ENCODE results near the gene RND1. TPM values are rescaled to one million over a fixed set of nuclear protein-coding genes. Genes with fewer than 3 reads are reported as not detected.
A peak's percentile ranks its signal among the peaks of the same experiment; 100 is the strongest.

The RND1 gene
- total and polyA plus RNA-seq, 2 of the 13 experiments (the other 11 are each of a cell fraction or from before 2014, with no cell fraction given) = 1.8 to 1.9 TPM

DNA sequence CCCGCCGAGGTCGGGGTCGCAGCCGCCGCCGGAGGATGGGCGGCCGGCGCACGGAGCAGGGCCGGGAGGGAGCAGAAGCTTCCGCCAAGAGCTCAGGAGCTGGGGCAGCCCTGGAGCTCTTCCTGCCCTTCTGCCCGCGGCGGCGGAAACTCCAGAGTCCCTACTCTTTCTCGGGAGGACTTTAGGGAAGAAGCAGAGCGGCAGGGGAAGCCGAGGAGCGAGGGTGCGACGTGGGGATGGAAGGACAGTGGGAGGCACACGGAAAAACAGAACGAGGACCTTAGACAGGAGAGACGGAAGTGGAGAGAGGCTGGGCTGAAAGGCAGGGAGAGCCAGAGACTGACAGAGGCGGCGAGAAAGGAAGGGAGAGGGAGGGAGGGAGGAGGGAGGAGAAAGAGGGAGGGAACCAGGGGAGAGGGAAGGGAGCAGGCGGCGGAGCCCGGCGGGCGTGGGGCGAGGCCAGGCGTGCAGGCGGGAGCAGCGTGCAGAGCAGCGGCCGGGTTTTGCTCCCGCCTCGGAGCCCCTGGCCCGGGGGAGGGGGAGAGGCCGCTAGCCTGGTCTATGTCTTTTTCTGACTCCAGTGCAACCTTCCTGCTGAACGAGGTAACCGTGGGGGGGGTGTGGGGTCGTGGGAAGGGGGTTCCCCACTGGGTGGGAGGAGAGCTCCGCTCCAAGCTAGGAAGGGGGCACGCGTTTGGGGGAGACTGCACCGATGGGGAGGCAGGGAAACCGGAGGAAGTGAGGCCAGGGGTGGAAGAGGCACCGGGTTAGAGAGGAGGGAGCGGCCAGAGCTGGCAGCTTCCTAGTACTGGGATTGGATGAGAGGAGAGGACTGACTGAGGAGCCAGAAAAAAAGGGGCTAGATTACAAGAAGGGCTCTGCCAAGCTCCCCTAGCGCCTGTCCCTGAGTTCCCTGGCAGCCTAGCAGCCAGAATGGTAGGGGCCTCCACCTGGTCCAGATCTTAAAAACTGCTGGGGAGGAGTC lies 50.3 kb downstream of the RND1 start (continued):
- TF ChIP-seq SALL1 (CRISPR knock-in tag; IDR thresholded peaks at IDR 0.05) = 0 out of 2 replicates have a peak, but pooled peaks have one; percentile 11
- TF ChIP-seq IKZF4 (CRISPR knock-in tag; IDR thresholded peaks at IDR 0.05; ENCODE audit: borderline replicate concordance, low read depth, not compliant biosample characterization) = no peak
- TF ChIP-seq ZNF841 (CRISPR knock-in tag; IDR thresholded peaks at IDR 0.05; ENCODE audit: borderline replicate concordance) = no peak
- 0 out of 2 replicates have a peak, but pooled peaks have one; percentile 43 for TF ChIP-seq SMYD3 (CRISPR knock-in tag; IDR thresholded peaks at IDR 0.05)
- peak; percentile 7 for TF ChIP-seq MED8 (CRISPR knock-in tag; IDR thresholded peaks at IDR 0.05; ENCODE audit: insufficient replicate concordance)
- TF ChIP-seq, protein P1, sequence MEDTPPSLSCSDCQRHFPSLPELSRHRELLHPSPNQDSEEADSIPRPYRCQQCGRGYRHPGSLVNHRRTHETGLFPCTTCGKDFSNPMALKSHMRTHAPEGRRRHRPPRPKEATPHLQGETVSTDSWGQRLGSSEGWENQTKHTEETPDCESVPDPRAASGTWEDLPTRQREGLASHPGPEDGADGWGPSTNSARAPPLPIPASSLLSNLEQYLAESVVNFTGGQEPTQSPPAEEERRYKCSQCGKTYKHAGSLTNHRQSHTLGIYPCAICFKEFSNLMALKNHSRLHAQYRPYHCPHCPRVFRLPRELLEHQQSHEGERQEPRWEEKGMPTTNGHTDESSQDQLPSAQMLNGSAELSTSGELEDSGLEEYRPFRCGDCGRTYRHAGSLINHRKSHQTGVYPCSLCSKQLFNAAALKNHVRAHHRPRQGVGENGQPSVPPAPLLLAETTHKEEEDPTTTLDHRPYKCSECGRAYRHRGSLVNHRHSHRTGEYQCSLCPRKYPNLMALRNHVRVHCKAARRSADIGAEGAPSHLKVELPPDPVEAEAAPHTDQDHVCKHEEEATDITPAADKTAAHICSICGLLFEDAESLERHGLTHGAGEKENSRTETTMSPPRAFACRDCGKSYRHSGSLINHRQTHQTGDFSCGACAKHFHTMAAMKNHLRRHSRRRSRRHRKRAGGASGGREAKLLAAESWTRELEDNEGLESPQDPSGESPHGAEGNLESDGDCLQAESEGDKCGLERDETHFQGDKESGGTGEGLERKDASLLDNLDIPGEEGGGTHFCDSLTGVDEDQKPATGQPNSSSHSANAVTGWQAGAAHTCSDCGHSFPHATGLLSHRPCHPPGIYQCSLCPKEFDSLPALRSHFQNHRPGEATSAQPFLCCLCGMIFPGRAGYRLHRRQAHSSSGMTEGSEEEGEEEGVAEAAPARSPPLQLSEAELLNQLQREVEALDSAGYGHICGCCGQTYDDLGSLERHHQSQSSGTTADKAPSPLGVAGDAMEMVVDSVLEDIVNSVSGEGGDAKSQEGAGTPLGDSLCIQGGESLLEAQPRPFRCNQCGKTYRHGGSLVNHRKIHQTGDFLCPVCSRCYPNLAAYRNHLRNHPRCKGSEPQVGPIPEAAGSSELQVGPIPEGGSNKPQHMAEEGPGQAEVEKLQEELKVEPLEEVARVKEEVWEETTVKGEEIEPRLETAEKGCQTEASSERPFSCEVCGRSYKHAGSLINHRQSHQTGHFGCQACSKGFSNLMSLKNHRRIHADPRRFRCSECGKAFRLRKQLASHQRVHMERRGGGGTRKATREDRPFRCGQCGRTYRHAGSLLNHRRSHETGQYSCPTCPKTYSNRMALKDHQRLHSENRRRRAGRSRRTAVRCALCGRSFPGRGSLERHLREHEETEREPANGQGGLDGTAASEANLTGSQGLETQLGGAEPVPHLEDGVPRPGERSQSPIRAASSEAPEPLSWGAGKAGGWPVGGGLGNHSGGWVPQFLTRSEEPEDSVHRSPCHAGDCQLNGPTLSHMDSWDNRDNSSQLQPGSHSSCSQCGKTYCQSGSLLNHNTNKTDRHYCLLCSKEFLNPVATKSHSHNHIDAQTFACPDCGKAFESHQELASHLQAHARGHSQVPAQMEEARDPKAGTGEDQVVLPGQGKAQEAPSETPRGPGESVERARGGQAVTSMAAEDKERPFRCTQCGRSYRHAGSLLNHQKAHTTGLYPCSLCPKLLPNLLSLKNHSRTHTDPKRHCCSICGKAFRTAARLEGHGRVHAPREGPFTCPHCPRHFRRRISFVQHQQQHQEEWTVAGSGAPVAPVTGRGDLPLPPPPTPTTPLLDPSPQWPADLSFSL (CRISPR knock-in tag; IDR thresholded peaks at IDR 0.05) = no peak
- no peak for TF ChIP-seq ZNF512 (CRISPR knock-in tag; IDR thresholded peaks at IDR 0.05)
- TF ChIP-seq, protein P2, sequence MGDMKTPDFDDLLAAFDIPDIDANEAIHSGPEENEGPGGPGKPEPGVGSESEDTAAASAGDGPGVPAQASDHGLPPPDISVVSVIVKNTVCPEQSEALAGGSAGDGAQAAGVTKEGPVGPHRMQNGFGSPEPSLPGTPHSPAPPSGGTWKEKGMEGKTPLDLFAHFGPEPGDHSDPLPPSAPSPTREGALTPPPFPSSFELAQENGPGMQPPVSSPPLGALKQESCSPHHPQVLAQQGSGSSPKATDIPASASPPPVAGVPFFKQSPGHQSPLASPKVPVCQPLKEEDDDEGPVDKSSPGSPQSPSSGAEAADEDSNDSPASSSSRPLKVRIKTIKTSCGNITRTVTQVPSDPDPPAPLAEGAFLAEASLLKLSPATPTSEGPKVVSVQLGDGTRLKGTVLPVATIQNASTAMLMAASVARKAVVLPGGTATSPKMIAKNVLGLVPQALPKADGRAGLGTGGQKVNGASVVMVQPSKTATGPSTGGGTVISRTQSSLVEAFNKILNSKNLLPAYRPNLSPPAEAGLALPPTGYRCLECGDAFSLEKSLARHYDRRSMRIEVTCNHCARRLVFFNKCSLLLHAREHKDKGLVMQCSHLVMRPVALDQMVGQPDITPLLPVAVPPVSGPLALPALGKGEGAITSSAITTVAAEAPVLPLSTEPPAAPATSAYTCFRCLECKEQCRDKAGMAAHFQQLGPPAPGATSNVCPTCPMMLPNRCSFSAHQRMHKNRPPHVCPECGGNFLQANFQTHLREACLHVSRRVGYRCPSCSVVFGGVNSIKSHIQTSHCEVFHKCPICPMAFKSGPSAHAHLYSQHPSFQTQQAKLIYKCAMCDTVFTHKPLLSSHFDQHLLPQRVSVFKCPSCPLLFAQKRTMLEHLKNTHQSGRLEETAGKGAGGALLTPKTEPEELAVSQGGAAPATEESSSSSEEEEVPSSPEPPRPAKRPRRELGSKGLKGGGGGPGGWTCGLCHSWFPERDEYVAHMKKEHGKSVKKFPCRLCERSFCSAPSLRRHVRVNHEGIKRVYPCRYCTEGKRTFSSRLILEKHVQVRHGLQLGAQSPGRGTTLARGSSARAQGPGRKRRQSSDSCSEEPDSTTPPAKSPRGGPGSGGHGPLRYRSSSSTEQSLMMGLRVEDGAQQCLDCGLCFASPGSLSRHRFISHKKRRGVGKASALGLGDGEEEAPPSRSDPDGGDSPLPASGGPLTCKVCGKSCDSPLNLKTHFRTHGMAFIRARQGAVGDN (CRISPR knock-in tag; IDR thresholded peaks at IDR 0.05) = peak; percentile 34; the same call in 1 of the 2 replicates
- TF ChIP-seq, protein P3, sequence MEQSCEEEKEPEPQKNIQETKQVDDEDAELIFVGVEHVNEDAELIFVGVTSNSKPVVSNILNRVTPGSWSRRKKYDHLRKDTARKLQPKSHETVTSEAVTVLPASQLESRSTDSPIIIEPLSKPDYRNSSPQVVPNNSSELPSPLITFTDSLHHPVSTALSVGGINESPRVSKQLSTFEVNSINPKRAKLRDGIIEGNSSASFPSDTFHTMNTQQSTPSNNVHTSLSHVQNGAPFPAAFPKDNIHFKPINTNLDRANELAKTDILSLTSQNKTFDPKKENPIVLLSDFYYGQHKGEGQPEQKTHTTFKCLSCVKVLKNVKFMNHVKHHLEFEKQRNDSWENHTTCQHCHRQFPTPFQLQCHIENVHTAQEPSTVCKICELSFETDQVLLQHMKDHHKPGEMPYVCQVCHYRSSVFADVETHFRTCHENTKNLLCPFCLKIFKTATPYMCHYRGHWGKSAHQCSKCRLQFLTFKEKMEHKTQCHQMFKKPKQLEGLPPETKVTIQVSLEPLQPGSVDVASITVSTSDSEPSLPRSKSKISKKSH (CRISPR knock-in tag; IDR thresholded peaks at IDR 0.05; ENCODE audit: borderline replicate concordance) = no peak
- TF ChIP-seq SAP130 (CRISPR knock-in tag; IDR thresholded peaks at IDR 0.05; ENCODE audit: low read depth) = peak; percentile 5; the same call in 1 of the 2 replicates
- TF ChIP-seq SALL2 (CRISPR knock-in tag; IDR thresholded peaks at IDR 0.05) = no peak
- no peak for TF ChIP-seq XRCC5 (optimal IDR thresholded peaks at IDR 0.05; ENCODE audit: low read length)
- no peak for TF ChIP-seq KDM5A (IDR thresholded peaks at IDR 0.05; ENCODE audit: borderline replicate concordance, low read length)

Data from HepG2 (cell line).